ENCODE measurements around the gene CT45A1.
"Not testable (repeated sequence)": the region's sequence is repeated elsewhere in the genome, so short reads cannot be mapped to it uniquely, and the experiment has no call there.

- TF ChIP-seq TARDBP, NFRKB (IDR thresholded peaks at IDR 0.05): not testable (repeated sequence)
These were observed at the start of gene CT45A1 for GRCh38 chrX:135713183-135713689.
